HG02642 (cell line): ENCODE measurements around the gene SFXN5.

ENCODE experiments used
- ATAC-seq: cut with Tn5 transposase; IDR thresholded peaks from one replicate; pipeline ENCODE4 v1.9.1; 2021; ENCODE audit warnings: mild to moderate bottlenecking; ENCODE audit not compliant: unreplicated experiment, poor library complexity

SFXN5 gene

GRCh38 chr2:73023497-73023896, 48.0 kb downstream of the SFXN5 start:
- no peak for ATAC-seq

- ATAC-seq = no peak
These were observed 49.4 kb downstream of the SFXN5 start for GRCh38 chr2:73022024-73022568.

DNA sequence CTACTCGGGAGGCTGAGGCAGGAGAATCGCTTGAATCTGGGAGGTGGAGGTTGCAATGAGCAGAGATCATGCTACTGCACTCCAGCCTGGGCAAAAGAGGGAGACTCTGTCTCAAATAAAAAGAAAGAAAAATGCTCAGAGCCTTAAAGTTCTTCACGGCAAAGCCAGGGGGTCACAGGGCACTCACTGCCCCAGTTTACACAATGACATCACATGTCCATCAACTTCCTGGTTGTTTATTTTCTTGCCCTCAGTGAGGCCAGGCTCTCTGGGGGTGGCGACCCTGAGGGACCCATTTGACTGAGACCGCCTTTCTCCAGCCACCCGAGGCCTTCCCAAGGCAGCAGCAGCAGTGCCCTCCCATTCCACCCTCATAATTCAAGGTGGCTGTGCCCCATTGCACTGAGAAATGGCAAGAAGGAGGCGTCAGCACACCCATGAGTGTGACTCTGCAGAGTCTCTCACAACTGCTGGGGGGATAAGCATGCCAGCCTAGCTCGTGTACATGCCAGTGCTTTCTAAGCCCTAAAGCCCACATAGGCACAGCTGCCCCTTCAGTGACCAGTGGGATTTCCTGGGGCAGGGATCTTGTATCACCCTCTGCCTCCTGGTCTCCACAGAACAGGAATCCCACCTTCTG, 50.0 kb downstream of the SFXN5 start:
- no peak for ATAC-seq

DNA sequence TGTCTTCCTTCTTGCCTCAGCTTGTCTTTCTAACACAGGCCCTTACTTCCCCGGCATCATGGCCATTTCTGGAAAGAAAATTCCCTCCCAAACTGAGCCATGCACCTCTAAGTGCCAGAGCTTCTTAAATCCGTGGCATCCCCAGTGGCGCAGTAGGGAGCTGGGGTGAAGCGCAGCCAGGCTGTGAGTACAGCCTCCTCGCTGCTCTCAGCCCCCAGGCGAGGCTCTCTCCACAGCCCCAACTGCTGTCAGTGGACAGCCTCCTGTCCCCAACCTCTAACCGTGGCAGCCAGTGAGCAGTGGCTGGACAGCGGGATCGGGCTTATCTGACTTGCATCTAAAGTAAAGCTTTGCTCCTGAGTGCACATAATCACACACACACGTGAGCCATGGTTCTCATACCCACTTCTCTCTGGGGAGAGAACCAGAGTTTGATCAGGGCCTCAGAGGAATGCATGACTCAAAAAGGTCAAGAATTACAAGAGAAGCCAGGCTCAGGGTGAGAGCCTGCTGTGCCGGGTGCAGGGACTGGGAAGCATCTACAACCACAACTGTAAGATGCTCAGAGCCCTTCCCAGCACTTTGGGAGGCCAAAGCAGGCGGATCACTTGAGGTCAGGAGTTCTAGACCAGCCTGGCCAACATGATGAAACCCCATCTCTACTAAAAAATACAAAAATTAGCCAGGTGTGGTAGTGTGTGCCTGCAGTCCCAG, 50.7 kb downstream of the SFXN5 start:
- ATAC-seq = no peak

GRCh38 chr2:73020306-73020656, 51.2 kb downstream of the SFXN5 start:
- no peak for ATAC-seq

- ATAC-seq = no peak
These were observed 53.2 kb downstream of the SFXN5 start for GRCh38 chr2:73018188-73018825.

- no peak for ATAC-seq
These were observed 57.6 kb downstream of the SFXN5 start for GRCh38 chr2:73013936-73014335.

GRCh38 chr2:73009177-73009839, 62.2 kb downstream of the SFXN5 start:
- ATAC-seq = no peak

- no peak for ATAC-seq
These were observed 62.8 kb downstream of the SFXN5 start for GRCh38 chr2:73008766-73009135.

DNA sequence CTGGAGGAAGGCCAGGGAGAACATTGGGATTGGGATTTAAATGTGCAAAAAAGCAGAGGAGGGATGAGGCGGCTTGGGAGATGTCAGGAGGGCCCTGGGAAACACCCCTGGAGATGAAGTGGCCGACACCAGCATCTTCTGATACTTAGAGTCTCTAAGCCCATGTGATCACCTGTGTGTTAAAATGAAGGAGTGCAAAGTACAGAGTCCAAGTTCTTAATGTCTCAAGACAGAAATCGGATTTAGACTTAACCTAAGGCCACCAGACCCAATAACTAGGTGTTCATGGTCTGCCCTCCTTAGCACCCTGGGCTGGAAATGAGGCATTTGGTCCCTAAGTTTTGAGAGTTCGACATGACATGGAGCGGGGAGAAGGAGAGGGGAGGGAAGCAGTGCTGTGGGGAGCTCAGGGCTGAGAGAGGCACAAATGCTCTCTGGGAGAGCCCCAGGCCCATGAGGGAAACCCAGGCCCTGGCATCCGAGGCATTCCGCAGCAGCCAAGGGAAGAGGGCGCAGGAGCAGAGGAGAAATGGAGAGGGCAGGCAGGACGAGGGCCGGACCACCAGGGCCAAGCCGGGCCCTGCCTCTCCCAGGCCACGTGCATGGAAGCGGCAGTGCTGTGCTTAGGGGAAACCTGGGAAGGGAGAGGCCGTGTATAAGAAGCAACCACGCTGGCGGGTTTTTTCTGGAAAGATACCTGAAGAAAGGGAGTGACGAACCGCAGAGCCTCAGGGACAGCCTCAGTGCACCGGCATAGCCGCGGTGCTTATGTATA, 63.3 kb downstream of the SFXN5 start:
- no peak for ATAC-seq

- no peak for ATAC-seq
These were observed 64.4 kb downstream of the SFXN5 start for GRCh38 chr2:73006969-73007710.

GRCh38 chr2:73004889-73005596, 66.5 kb downstream of the SFXN5 start:
- ATAC-seq = no peak

GRCh38 chr2:73004466-73004865, 67.0 kb downstream of the SFXN5 start:
- no peak for ATAC-seq

- no peak for ATAC-seq
These were observed 68.5 kb downstream of the SFXN5 start for GRCh38 chr2:73003027-73003426.

DNA sequence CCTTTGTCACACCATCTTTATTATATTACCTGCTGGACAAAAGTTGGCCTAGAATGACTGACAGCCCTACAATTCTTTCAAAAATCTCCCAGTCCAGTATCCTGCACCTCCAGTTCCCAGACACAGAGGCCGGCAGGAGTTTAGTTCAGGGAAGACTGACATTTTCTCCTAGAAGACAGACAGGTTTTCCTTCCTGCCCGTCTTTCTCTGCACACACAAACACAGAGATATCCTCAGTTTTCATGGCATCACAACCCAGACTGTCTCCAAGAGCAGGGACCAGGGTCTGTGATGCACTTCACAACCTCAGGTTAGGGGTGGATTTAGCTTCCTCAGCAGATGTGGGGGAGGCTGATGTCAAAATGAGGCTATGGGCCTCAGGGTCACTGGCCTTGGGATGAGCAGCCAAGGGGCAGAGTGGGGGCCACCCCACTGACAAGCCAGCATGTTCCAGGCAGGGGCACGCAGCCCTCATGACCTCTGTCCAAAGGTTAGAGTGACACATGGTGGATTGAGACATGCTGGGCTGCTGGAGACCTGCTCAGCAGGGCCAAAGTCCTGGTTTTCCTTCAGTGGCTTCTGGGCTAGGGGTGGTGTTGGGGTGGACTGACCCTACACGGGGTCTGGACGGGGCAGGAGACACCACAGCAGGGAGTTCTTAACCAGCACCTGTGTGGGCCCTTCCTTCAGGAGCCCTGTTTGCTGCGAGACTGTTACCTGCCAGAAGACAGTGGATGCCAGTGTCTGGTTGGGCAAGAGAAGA, 70.5 kb downstream of the SFXN5 start:
- no peak for ATAC-seq

DNA sequence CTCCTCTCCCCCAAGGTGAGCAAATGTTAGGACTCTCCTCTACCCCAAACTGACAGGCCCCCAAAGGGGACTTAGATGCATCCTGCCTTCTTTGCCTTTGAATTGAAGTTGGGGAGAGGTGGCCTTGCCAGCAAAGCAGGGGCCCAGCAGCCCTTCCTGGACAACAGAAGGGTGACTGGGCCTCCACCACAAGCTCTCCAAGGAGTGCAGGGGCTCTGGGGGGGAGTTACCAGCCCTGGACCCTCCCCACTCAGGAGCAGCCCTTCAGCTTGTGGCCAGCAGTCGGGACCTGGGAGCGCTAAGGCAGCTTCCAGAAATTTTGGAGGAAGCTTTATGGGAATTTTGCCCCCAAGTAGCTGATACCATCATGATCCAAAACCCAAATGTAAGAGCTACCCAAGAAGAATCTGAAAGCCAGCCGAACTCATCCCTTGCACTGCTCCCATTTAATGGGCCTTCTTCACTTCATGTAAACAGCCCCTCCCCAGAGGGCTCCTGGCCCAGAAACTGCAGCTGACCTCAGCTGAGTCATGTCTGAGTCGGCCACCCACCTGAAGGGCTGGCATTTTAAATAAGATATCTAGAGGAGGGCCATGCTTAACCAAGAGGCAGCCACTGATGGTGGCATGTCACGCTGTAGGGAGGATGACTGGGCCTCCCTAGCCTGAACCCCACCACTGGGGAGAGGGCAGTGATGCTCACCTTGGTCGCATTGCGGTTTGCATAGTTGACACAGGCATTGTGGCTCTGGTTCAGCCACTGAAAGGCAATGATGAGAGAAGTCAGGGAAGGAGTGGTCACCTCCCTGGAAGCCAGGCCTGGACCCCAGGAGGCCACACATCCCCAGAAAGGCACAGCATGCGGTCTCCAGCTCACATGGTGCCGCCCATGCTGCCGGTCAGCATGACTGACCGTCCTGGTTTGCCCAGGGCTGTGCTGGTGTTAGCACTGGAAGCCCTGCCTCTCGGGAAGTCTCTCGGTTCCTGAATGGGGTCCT, 71.5 kb downstream of the SFXN5 start:
- ATAC-seq = no peak

- no peak for ATAC-seq
These were observed 72.8 kb downstream of the SFXN5 start for GRCh38 chr2:72998724-72999123.
